ENCODE data around the gene LIPA. TPM values are rescaled to one million over a fixed set of nuclear protein-coding genes. Genes with fewer than 3 reads are reported as not detected.

Gene LIPA
- total RNA-seq, 2 donors from 2014 or later = 17.7 to 18.4 TPM

DNA sequence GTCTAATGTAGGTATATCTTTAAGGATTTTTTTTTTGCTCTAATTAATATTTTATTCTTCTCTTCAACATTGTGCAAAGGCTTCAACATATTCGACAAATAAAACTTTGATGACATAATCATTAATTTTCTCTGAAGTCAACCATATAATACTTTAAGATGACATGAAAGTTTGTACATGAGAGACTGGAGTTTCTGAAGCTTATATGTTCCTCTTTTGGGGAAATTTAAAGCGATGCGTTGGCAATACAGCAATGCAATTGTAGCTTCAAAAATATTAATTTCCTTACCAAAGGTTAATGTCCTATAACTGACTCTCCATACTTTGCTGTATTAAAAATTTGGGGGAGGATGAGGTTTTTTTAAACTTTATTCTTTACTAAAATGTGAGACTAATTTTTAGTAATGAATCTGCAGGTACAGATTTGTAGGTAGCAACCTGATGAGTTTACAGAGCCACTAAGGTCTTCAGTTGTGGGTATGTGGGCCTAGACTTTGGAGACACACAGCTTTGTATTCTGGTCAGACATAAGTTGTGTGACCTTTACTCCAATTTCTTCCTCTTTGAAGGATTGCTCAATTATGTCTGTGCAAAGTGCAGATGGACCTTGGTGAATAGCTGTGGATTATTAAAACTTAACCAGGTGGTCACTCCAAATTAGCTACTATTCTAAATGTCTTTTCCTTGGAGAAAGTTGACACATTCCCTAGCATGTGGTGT, 18.0 kb upstream of the LIPA start:
- 100% methylated on average over 2 of the region's 3 CpGs; no CpG with 5 or more reads in 1 of the 2 experiments for WGBS, 2 experiments (ENCODE audit: insufficient coverage in 1 of 2, insufficient read length in 1 of 2)
- no peaks in the 10 kb centered on the region for H3K9me3 ChIP-seq (ENCODE audit: control insufficient read depth, low read length)
- no peak overlapping the region for H3K27ac ChIP-seq (ENCODE audit: low read depth, low read length)
- Mint-ChIP-seq H3K4me3 (no peak overlapping the region), H3K9me3 (no peaks in the 10 kb centered on the region), H3K27ac (no peak overlapping the region), H3K4me1 (peaks cover 22% of the 10 kb centered on the region), H3K27me3 (ENCODE audit: insufficient read depth) (no peaks in the 10 kb centered on the region), H3K36me3 (ENCODE audit: low read depth) (no peaks in the 10 kb centered on the region)
- TF ChIP-seq, protein P1, sequence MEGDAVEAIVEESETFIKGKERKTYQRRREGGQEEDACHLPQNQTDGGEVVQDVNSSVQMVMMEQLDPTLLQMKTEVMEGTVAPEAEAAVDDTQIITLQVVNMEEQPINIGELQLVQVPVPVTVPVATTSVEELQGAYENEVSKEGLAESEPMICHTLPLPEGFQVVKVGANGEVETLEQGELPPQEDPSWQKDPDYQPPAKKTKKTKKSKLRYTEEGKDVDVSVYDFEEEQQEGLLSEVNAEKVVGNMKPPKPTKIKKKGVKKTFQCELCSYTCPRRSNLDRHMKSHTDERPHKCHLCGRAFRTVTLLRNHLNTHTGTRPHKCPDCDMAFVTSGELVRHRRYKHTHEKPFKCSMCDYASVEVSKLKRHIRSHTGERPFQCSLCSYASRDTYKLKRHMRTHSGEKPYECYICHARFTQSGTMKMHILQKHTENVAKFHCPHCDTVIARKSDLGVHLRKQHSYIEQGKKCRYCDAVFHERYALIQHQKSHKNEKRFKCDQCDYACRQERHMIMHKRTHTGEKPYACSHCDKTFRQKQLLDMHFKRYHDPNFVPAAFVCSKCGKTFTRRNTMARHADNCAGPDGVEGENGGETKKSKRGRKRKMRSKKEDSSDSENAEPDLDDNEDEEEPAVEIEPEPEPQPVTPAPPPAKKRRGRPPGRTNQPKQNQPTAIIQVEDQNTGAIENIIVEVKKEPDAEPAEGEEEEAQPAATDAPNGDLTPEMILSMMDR (conservative IDR thresholded peaks at IDR 0.05) = no peak
- no peaks in the 10 kb centered on the region for H3K36me3 ChIP-seq (ENCODE audit: control insufficient read depth, insufficient read depth, low read length)
- no peak overlapping the region for H3K9ac ChIP-seq (ENCODE audit: extremely low read depth, low read length, poor library complexity, severe bottlenecking)
- no peak for DNase-seq
- no peaks in the 10 kb centered on the region for H3K27me3 ChIP-seq (ENCODE audit: control insufficient read depth, insufficient read depth, low read length, poor library complexity, severe bottlenecking)
- no peak overlapping the region for H3K4me3 ChIP-seq (ENCODE audit: low read length)
- H3K4me1 ChIP-seq (ENCODE audit: control insufficient read depth, insufficient read depth, low read length) = peaks cover 3% of the 10 kb centered on the region

DNA sequence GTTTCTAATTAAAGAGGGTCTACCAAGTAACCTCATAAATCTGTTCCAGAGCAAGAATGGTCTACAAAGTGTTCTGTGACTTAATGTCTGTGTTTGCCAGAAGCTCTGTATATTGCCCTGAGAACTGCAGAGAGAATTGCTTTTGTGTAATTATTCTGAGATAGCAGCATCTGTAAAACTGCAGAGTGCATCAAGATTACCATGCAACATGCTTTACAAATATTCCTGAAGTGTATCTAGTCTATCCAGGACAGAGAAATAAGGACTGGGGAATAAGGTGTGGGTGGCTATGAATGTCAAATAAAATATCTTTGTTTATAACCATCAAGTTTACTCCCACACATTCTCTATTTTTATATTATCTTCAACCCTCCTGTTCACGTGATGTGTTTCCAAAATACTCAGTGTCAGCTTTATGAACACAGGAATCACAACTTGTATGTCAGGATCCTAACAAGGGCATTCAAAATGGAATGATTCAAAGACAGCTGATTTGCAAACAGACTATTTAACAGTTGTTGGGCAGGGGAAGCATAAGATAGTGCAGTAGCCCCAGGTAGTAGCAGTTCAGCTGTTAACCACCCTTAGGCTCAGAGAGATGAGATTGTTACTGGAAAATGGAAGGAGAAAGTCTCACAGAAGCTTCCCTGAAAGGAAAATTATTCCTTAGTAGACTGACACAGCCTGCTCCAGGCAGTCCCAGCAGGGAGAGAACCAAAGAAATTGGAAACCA, 15.3 kb upstream of the LIPA start:
- Histone ChIP-seq H3K4me1 (ENCODE audit: control insufficient read depth, insufficient read depth, low read length) (no peaks in the 10 kb centered on the region), H3K9ac (ENCODE audit: extremely low read depth, low read length, poor library complexity, severe bottlenecking) (no peak overlapping the region), H3K27me3 (ENCODE audit: control insufficient read depth, insufficient read depth, low read length, poor library complexity, severe bottlenecking) (no peaks in the 10 kb centered on the region), H3K4me3 (ENCODE audit: low read length) (no peak overlapping the region), H3K9me3 (ENCODE audit: control insufficient read depth, low read length) (peaks cover 6% of the 10 kb centered on the region), H3K36me3 (ENCODE audit: control insufficient read depth, insufficient read depth, low read length) (no peaks in the 10 kb centered on the region), H3K27ac (ENCODE audit: low read depth, low read length) (no peak overlapping the region)
- Mint-ChIP-seq H3K4me3 (no peak overlapping the region), H3K27me3 (ENCODE audit: insufficient read depth) (no peaks in the 10 kb centered on the region), H3K36me3 (ENCODE audit: low read depth) (no peaks in the 10 kb centered on the region), H3K4me1 (peaks cover 16% of the 10 kb centered on the region), H3K27ac (no peak overlapping the region), H3K9me3 (no peaks in the 10 kb centered on the region)
- DNase-seq = no peak
- TF ChIP-seq, protein P1 (conservative IDR thresholded peaks at IDR 0.05) = no peak
- WGBS, 2 experiments (ENCODE audit: insufficient coverage in 1 of 2, insufficient read length in 1 of 2) = 88 to 100% methylated on average over 1 of the region's 1 CpG

DNA sequence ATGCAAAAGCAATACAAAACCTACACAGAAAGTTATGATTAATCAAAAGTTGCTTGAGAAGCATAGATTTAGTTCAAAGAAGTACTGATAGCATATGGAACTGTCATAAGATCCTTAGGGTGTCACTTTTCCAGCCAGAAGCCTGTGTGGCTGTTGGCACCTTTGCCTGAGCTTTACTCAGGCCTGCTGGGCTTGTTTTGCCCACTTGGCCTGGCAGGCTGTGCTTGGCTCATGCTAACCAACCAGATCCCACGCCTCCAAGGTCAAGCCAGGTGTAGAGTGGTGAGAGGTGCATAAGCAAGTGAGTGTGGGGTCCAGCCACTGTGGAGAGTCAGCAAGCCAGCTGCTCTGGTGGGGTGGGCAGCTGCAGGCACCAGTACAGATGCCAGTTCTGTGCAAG, 12.0 kb upstream of the LIPA start:
- no peak for DNase-seq
- 97% methylated on average over 1 of the region's 1 CpG; no CpG with 5 or more reads in 1 of the 2 experiments for WGBS, 2 experiments (ENCODE audit: insufficient coverage in 1 of 2, insufficient read length in 1 of 2)
- Mint-ChIP-seq H3K4me3 (no peak overlapping the region), H3K4me1 (peaks cover 19% of the 10 kb centered on the region), H3K27me3 (ENCODE audit: insufficient read depth) (no peaks in the 10 kb centered on the region), H3K27ac (no peak overlapping the region), H3K9me3 (no peaks in the 10 kb centered on the region), H3K36me3 (ENCODE audit: low read depth) (no peaks in the 10 kb centered on the region)
- peaks cover 6% of the 10 kb centered on the region for H3K9me3 ChIP-seq (ENCODE audit: control insufficient read depth, low read length)
- H3K27ac ChIP-seq (ENCODE audit: low read depth, low read length) = no peak overlapping the region
- H3K4me1 ChIP-seq (ENCODE audit: control insufficient read depth, insufficient read depth, low read length) = no peaks in the 10 kb centered on the region
- no peak overlapping the region for H3K9ac ChIP-seq (ENCODE audit: extremely low read depth, low read length, poor library complexity, severe bottlenecking)
- no peaks in the 10 kb centered on the region for H3K27me3 ChIP-seq (ENCODE audit: control insufficient read depth, insufficient read depth, low read length, poor library complexity, severe bottlenecking)
- no peak overlapping the region for H3K4me3 ChIP-seq (ENCODE audit: low read length)
- H3K36me3 ChIP-seq (ENCODE audit: control insufficient read depth, insufficient read depth, low read length) = no peaks in the 10 kb centered on the region
- TF ChIP-seq, protein P1 (conservative IDR thresholded peaks at IDR 0.05) = no peak
